ENCODE measurements around the gene HYDIN.
"Not testable (repeated sequence)": the region's sequence is repeated elsewhere in the genome, so short reads cannot be mapped to it uniquely, and the experiment has no call there.

Gene HYDIN

DNA sequence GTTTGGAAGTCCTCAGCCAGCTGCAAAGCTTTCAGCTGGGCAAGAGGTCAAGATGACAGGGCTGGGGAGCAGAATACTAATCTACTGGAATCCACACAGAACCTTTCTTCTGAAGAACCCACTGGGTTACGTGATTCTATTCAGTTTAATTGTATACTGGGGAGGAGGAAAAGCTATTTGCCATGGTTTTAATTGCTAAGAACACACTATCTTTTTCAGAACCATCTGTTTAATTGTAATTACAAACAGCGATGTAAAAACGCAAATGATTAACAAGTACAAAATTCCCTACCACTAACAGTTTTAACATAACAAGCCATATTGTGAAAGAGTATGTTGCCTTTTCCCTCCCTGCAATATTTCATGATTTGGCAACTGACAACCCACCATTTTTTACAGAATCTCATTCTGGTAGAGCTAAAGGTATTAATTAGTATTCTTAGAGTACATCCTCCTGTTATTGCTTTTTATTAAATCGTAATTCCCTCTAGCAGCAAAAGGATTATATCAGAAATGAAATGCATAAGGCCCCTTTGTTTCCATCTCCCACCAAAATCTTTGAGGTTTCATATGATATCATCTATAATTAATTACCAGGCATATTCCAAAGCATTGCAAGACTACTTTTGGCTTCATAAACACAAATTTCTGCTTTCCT is 12.1 kb downstream of the HYDIN start:
- DNase-seq, result no peak

DNA sequence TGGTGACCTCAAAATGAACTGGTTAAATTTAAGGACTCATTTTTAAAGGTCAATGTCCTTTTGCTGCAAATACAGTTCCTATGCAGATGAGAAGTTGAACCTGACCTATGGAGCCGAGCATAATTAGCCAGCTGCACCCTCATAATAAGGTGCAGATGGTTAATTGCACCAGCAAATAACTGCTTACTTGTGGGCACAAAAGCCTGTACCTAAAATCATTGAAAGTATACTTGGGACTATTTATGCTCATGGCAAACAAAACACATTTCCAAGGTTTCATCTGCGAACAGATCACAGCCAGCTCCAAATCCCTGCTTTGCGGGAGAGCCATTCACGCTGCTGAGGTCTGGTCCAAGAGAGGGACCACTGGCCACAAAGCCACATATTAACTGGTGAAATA is 13.0 kb downstream of the HYDIN start:
- no peak for DNase-seq

DNA sequence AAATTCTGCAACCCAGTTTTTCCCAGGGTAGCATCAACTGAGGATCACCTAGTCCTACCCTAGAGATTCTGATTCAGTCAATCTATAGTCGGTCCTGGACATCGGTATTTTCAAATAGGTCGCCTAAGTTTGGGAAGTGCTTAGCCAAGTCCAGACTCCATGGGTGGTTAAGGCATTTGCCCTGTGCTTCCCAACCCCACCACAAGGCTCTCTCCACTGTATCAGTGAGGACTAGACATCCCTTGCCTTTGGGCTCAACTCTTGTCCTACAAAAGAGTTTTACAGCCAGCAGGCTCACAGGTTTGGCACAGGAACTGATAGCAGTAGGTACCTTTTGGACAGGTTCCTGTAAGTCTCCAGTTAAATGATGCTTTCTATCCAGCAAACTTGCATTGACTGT is 13.8 kb downstream of the HYDIN start:
- DNase-seq, result no peak

DNA sequence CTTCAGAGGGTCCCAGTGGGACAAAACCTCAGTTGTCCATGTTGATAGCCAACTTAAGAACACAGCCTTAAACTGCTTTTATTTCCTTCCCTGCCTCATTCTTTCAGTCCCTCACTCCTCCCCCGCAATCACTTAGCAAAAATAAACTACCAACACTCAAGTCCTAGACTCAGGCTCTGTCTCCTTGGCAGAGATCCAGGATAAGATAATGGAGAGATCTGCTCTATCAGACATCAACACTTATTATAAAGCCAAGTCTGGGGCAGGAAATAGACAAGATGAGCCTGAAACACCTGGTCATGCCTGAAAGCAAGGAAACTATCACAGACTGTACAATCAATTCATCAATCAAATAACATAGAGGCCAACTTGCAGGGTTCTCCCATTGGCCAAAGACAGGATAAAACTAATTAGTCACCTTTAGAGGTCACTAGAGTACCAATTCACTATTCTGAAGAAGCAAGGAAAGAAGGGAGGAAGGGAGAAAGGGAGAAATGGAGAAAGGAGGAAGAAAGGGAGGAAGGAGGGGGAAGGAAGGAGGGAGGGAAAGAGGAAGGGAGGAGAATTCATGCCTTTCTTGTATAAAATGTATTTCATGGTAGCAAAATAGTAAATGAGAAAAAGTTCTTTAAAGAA is 15.7 kb downstream of the HYDIN start:
- no peak for DNase-seq

GRCh38 chr16:71205482-71206131 is 24.9 kb downstream of the HYDIN start:
- no peak for DNase-seq

DNA sequence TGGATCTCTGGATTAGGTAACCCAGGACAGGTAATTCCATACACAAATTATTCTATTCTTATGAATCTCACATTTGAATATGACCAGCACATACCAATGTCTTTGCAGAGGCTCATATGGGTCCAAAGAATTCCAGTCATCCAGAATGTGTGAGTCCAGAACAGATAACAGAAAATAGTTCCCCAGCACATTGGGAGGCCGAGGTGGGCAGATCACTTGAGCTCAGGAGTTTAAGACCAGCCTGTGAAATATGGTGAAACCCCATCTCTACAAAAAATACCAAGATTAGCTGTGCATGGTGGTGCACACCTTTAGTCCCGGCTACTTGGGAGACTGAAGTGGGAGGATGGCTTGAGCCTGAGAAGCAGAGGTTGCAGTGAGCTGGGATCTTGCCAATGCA is 26.9 kb downstream of the HYDIN start:
- no peak for DNase-seq

- DNase-seq, result no peak
Measured at GRCh38 chr16:71201556-71201955, 29.0 kb downstream of the HYDIN start.

- DNase-seq, result no peak
Measured at GRCh38 chr16:71201054-71201453, 29.5 kb downstream of the HYDIN start.

GRCh38 chr16:71198408-71198807 is 32.1 kb downstream of the HYDIN start:
- no peak for DNase-seq

GRCh38 chr16:71192387-71192786 is 38.1 kb downstream of the HYDIN start:
- no peak for DNase-seq

DNA sequence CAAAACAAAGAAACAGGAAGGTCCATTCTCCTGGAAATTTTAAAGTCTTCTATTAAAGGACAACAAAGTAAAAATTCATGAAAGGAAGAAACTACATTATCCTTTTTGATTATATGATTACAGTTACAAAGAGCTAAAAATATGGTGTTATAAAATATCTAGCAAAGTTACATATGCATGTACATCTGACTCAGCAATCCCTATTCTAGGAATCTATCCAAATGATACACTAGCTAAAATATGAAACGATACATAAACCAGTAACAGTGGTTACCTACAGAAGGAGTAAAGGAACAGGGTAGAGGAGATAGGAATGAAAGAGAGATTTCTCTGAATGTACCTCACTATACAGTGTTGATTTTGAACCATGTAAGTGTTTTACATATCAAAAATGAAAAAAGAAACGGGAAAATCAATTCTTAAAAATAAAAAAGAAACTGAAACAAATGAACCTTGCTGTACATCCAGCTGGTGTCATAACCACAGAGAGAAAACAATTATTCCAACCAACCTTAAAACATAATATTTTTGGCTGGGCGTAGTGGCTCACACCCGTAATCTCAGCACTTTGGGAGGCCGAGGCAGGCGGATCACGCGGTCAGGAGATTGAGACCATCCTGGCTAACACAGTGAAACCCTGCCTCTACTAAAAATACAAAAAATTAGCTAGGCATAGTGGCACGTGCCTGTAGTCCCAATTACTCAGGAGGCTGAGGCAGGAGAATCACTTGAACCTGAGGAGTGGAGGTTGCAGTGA is 41.4 kb downstream of the HYDIN start:
- no peak for DNase-seq

DNA sequence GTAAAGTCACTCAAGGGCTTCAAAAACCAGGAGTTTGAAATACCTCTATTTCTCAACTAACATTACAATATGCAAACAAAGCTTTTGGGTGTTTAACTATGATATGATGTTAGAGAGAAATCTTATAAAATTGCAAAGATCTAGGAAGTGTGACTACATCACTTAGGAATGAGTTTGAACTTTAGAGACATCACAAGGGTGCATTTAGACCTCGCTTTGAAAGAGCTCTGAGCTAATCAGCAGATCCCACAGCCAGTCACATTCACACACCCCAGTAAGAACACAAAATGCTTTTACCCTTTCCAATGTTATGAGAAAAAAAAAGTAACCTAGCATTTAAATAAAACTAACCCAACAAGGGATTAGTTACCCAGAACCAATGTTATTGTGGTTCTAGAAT is 45.2 kb downstream of the HYDIN start:
- DNase-seq, result no peak

DNA sequence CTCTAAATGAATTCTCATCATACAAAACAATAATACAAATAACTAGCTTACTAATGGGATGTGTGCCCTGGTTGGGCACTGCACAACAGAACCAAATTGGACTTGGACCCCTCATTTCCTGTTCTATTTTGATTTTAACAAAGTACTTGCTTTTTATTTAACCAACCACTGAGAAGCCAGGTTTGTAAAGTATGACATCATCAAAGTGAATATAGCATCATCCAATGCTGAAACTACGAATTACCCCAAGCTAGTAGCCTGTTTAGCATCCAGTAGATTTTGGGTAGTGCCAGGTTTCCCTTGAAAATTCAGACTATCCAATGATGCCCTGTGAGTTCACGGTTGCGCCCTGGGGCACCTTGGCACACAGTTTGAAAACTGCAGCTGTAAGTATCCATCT is 51.0 kb downstream of the HYDIN start:
- DNase-seq, result no peak

DNA sequence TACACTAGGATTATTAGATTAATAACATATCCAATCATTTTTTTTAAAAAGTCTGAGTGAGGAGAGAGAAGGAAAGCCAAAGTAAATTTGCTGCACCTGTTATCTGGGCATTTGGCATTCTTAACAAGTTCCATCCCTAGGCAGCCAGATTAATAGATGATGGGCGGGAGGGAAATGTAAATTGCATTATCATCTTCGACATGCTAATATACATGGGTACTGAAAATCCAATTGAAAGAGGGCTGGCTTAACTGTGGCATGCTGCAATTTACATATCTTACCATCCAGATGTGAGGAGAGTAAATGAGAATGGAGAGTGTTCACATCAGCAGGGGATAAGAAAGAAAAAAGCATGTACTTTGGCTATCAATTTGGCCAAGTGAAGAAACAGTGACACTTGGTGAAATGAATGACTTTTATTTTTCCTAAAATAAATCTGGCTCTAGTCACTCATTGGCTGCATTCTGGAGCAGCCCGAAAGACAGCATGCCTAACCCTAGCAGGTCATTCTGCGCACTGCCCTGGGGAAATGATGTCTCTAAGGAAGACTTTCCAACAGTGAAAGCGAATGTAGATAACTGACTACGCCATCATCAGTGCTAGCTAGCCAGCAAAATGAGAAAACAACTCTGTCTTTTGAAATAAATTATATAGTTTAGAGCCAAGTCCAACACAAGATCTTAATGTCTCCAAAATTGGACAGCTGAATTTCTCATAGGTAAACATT is 57.9 kb downstream of the HYDIN start:
- DNase-seq, result no peak

GRCh38 chr16:71161007-71161406 is 69.5 kb downstream of the HYDIN start:
- not testable (repeated sequence) for DNase-seq

- DNase-seq, result not testable (repeated sequence)
Measured at GRCh38 chr16:71157278-71157677, 73.2 kb downstream of the HYDIN start.

GRCh38 chr16:71153329-71153728 is 77.2 kb downstream of the HYDIN start:
- DNase-seq, result not testable (repeated sequence)

DNA sequence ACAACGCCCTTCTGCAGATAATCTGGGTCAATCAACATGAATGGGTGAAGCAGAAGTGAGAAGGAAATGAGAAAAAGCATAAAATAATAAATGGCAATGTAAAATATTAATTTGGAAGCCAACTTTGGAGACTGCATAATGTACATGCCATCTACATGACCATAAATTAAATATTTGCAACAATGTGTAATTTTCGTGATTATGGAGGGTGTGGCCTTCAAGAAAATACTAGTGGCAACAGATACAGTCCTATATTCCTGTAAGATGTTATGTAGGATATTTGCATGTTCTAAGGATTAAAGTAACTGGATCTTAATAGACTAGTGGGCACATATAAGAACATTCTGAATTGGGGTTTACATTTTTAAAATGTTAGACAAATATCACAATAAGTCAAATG is 78.9 kb downstream of the HYDIN start:
- not testable (repeated sequence) for DNase-seq

GRCh38 chr16:71143246-71143645 is 87.3 kb downstream of the HYDIN start:
- not testable (repeated sequence) for DNase-seq

- DNase-seq, result not testable (repeated sequence)
Measured at GRCh38 chr16:71110565-71110964, 120.0 kb downstream of the HYDIN start.

GRCh38 chr16:71109656-71110208 is 120.8 kb downstream of the HYDIN start:
- DNase-seq, result not testable (repeated sequence)

- DNase-seq, result not testable (repeated sequence)
Measured at GRCh38 chr16:71105881-71106280, 124.6 kb downstream of the HYDIN start.

- not testable (repeated sequence) for DNase-seq
Measured at GRCh38 chr16:71083573-71083972, 146.9 kb downstream of the HYDIN start.
